Activated T-cell treated with anti-CD3 and anti-CD28 coated beads, Interleukin-2, amount 50 U/mL, for 72 hours (primary cell): ENCODE data around the gene CCL8. TPM values are rescaled to one million over a fixed set of nuclear protein-coding genes. Genes with fewer than 3 reads are reported as not detected.

Source experiments
- ATAC-seq, 2 donors: fragments of 150-1000 bp; cut with Tn5 transposase; replicated peaks in 1 of 2; 2 replicates each; pipeline ENCODE4 v1.10.0; 2021; ENCODE audit warnings: moderate library complexity in 2 of 2, mild to moderate bottlenecking in 1 of 2
- DNase-seq, 2 donors: peaks; one replicate each; pipeline ENCODE4 v3.0.0; 2021 to 2022; ENCODE audit warnings: mixed read lengths in 1 of 2
- H3K27ac Mint-ChIP-seq: one replicate; pipeline ENCODE4 v1.8.0; 2022; ENCODE audit warnings: mild to moderate bottlenecking, moderate library complexity, mixed read lengths
- H3K27me3 Mint-ChIP-seq: one replicate; pipeline ENCODE4 v1.8.0; 2022; ENCODE audit warnings: low read depth, mixed read lengths
- H3K36me3 Mint-ChIP-seq, 2 donors: one replicate each; pipeline ENCODE4 v1.8.0; 2022; ENCODE audit warnings: mixed read lengths in 2 of 2, mild to moderate bottlenecking in 1 of 2; ENCODE audit not compliant: insufficient read depth in 2 of 2
- H3K4me1 Mint-ChIP-seq: one replicate; pipeline ENCODE4 v1.8.0; 2022; ENCODE audit warnings: low read depth, mixed read lengths
- H3K4me3 Mint-ChIP-seq, 2 donors: one replicate each; pipeline ENCODE4 v1.8.0; 2022; ENCODE audit warnings: mild to moderate bottlenecking in 2 of 2, mixed read lengths in 2 of 2, moderate library complexity in 2 of 2
- H3K9me3 Mint-ChIP-seq, 2 donors: one replicate each; pipeline ENCODE4 v1.8.0; 2022; ENCODE audit warnings: mixed read lengths in 2 of 2
- total RNA-seq, 2 donors: library from RNA; stranded (reverse); gene quantifications; one replicate each; pipeline ENCODE4 v1.2.3, GENCODE V29; 2022

CCL8 gene
- total RNA-seq, 2 donors from 2014 or later: not detected

- no peak for ATAC-seq
- no peak for DNase-seq
- H3K9me3 Mint-ChIP-seq: peaks cover 0 to 2% of the 10 kb centered on the region in 2 donors
- no peaks in the 10 kb centered on the region for H3K36me3 Mint-ChIP-seq
- no peaks in the 10 kb centered on the region for H3K4me1 Mint-ChIP-seq
- H3K27ac Mint-ChIP-seq: no peak overlapping the region
- peaks cover 42% of the 10 kb centered on the region for H3K27me3 Mint-ChIP-seq
- H3K4me3 Mint-ChIP-seq: no peak overlapping the region
Measured at GRCh38 chr17:34337701-34338100, 18.5 kb downstream of the CCL8 start.

DNA sequence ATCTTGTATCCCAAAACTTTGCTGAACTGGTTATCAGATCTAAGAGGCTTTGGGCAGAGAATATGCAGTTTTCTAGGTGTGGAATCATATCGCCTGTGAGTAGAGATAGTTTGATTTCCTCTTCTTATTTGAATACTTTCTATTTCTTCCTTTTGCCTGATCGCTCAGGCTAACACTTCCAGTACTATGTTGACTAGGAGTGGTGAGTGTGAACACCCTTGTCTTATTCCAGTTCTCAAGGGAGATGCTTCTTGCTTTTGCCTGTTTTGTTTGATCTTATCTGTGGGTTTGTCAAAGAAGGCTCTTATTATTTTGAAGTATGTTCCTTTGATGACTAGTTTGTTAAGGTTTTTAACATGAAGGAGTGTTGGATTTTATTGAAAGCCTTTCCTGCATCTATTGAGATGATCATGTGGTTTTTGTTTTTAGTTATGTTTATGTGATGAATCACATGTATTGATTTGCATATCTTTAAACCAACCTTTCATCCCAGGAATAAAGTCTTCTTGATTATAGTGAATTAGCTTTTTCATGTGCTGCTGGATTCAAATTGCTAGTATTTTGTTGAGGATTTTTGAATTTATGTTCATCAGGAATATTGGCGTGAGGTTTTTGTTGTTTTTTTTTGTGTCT lies 20.0 kb downstream of the CCL8 start:
- ATAC-seq (no peak), DNase-seq (no peak)
- Mint-ChIP-seq H3K4me1 (no peaks in the 10 kb centered on the region), H3K9me3 (peaks cover 0 to 2% of the 10 kb centered on the region in 2 donors), H3K27ac (no peak overlapping the region), H3K4me3 (no peak overlapping the region), H3K27me3 (peaks cover 56% of the 10 kb centered on the region), H3K36me3 (no peaks in the 10 kb centered on the region)

DNA sequence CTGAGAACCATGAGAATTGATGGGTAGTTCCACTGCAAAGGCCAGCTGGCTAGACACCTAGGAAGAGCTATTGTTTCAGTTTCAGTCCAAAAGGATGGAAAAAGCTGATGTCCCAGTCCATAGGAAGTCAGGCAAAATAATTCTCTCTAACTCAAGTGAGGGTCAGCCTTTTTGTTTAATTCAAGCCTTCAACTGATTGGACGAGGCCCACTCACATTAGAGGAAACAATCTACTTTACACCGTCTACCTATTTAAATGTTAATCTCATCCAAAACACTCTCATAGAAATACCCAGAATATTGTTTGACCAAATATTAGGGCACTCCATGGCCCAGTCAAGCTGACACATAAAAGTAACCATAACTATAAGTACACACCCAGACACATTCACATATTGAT lies 22.7 kb downstream of the CCL8 start:
- H3K4me1 Mint-ChIP-seq: no peaks in the 10 kb centered on the region
- no peaks in the 10 kb centered on the region for H3K36me3 Mint-ChIP-seq
- no peak overlapping the region for H3K27ac Mint-ChIP-seq
- DNase-seq (no peak), ATAC-seq (no peak)
- peaks cover 57% of the 10 kb centered on the region for H3K27me3 Mint-ChIP-seq
- peaks cover 0 to 2% of the 10 kb centered on the region in 2 donors for H3K9me3 Mint-ChIP-seq
- no peak overlapping the region for H3K4me3 Mint-ChIP-seq

DNA sequence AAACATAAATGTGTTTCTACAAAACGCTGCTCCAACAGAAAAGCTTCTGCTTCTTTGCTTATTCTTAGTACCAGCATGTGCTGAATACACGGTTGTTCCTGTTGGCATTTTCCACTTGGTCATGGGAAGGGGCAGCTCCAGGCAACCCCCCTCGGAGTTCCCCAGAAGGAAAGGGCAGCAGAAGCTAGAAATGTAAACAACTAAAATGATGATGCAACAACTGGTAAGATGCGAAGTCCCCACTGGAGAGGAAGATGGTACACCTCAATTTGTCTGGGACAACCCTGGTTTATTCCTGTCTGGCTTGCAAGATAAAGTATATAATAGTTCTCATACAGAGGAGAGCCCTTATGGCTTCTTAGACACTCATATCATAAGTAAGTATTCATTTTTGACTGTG lies 27.8 kb downstream of the CCL8 start:
- Mint-ChIP-seq H3K27ac (no peak overlapping the region), H3K27me3 (peaks cover 35% of the 10 kb centered on the region), H3K9me3 (no peaks in the 10 kb centered on the region), H3K4me3 (no peak overlapping the region), H3K4me1 (no peaks in the 10 kb centered on the region), H3K36me3 (no peaks in the 10 kb centered on the region)
- ATAC-seq (no peak), DNase-seq (no peak)

GRCh38 chr17:34349751-34350150 lies 30.5 kb downstream of the CCL8 start:
- H3K9me3 Mint-ChIP-seq: peaks cover 1 to 2% of the 10 kb centered on the region in 2 donors
- DNase-seq: no peak
- ATAC-seq: no peak
- no peaks in the 10 kb centered on the region for H3K36me3 Mint-ChIP-seq
- H3K27me3 Mint-ChIP-seq: peaks cover 21% of the 10 kb centered on the region
- no peak overlapping the region for H3K27ac Mint-ChIP-seq
- H3K4me1 Mint-ChIP-seq: no peaks in the 10 kb centered on the region
- no peak overlapping the region for H3K4me3 Mint-ChIP-seq

- Mint-ChIP-seq H3K27ac (no peak overlapping the region), H3K9me3 (peaks cover 1 to 2% of the 10 kb centered on the region in 2 donors), H3K27me3 (peaks cover 18% of the 10 kb centered on the region), H3K4me1 (no peaks in the 10 kb centered on the region), H3K36me3 (no peaks in the 10 kb centered on the region), H3K4me3 (no peak overlapping the region)
- DNase-seq (no peak), ATAC-seq (no peak)
Measured at GRCh38 chr17:34351096-34351495, 31.9 kb downstream of the CCL8 start.

- ATAC-seq (no peak), DNase-seq (no peak)
- Mint-ChIP-seq H3K36me3 (no peaks in the 10 kb centered on the region), H3K27me3 (peaks cover 26% of the 10 kb centered on the region), H3K4me3 (no peak overlapping the region), H3K9me3 (peaks cover 1 to 2% of the 10 kb centered on the region in 2 donors), H3K27ac (no peak overlapping the region), H3K4me1 (no peaks in the 10 kb centered on the region)
Measured at GRCh38 chr17:34352191-34352590, 33.0 kb downstream of the CCL8 start.

- peaks cover 1 to 2% of the 10 kb centered on the region in 2 donors for H3K9me3 Mint-ChIP-seq
- H3K36me3 Mint-ChIP-seq: no peaks in the 10 kb centered on the region
- peaks cover 25% of the 10 kb centered on the region for H3K27me3 Mint-ChIP-seq
- DNase-seq (no peak), ATAC-seq (no peak)
- no peak overlapping the region for H3K4me3 Mint-ChIP-seq
- no peaks in the 10 kb centered on the region for H3K4me1 Mint-ChIP-seq
- no peak overlapping the region for H3K27ac Mint-ChIP-seq
Measured at GRCh38 chr17:34354637-34355036, 35.4 kb downstream of the CCL8 start.

DNA sequence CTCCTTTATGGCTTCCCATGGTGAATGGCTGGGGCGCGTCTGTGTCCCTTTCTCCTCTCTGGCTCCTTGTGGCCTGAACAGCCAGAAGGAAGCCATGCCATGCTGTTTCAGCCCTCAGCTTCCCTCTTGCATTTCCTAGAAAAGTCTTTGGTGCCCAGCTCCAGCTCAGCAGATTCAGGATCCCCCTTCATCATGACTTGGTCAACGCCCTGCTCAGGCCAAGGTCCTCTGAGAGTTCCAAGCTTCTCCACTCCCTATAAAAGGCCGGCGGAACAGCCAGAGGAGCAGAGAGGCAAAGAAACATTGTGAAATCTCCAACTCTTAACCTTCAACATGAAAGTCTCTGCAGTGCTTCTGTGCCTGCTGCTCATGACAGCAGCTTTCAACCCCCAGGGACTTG lies 37.0 kb downstream of the CCL8 start, which contains the start of gene CCL13:
CCL13 (plus strand) TSS at position 287 of the 400 bp plus-strand sequence; CDS start at position 334, 47 bp downstream.
- Mint-ChIP-seq H3K36me3 (no peaks in the 10 kb centered on the region), H3K9me3 (peaks cover 1 to 2% of the 10 kb centered on the region in 2 donors), H3K27me3 (peaks cover 30% of the 10 kb centered on the region), H3K27ac (no peak within 1 kb of the TSS), H3K4me1 (peaks cover 5% of the 10 kb centered on the region), H3K4me3 (no peak within 1 kb of the TSS)
- ATAC-seq (no peak), DNase-seq (no peak)

GRCh38 chr17:34357398-34357797 lies 38.2 kb downstream of the CCL8 start:
- H3K4me3 Mint-ChIP-seq: no peak overlapping the region
- peaks cover 1 to 2% of the 10 kb centered on the region in 2 donors for H3K9me3 Mint-ChIP-seq
- ATAC-seq: no peak
- no peak for DNase-seq
- peaks cover 6% of the 10 kb centered on the region for H3K4me1 Mint-ChIP-seq
- H3K27me3 Mint-ChIP-seq: peaks cover 41% of the 10 kb centered on the region
- no peaks in the 10 kb centered on the region for H3K36me3 Mint-ChIP-seq
- no peak overlapping the region for H3K27ac Mint-ChIP-seq

- no peaks in the 10 kb centered on the region for H3K36me3 Mint-ChIP-seq
- H3K4me3 Mint-ChIP-seq: no peak overlapping the region
- H3K4me1 Mint-ChIP-seq: peaks cover 6% of the 10 kb centered on the region
- H3K27ac Mint-ChIP-seq: no peak overlapping the region
- peaks cover 42% of the 10 kb centered on the region for H3K27me3 Mint-ChIP-seq
- DNase-seq: no peak
- peaks cover 1 to 2% of the 10 kb centered on the region in 2 donors for H3K9me3 Mint-ChIP-seq
- ATAC-seq: no peak
Measured at GRCh38 chr17:34358631-34359030, 39.4 kb downstream of the CCL8 start.

DNA sequence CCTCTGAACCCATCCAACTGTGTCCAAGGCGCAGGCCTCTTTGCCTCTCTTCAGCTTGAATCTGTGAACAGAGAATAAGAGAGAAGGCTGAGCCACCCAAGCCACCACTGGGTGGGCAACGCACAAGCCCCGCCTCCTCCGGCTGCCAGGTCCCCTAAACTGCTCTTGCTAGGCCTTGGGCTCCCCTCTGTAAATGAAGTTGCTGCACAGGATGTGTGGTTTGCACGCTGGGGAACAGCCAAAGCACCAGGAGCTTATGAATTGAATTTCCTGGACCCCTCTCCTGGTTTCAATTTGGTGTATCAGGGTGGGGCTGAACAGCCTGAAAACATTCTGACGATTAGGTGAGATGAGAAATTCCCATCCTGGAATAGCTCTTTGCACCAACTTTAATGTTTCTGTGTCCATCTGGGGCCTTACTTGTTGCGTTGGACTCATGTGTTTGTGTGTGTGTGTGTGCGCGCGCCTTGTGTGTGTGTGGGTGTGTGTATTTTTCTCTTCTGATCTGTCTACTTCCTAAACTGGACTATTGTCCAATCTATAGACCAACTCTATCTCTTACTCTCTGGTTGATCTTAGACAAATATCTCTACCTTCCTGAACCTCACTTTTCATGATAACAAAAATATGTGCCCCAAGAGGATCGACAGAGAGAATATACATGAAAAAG lies 41.5 kb downstream of the CCL8 start:
- DNase-seq (no peak), ATAC-seq (no peak)
- H3K4me1 Mint-ChIP-seq: peaks cover 15% of the 10 kb centered on the region
- no peaks in the 10 kb centered on the region for H3K9me3 Mint-ChIP-seq
- no peak overlapping the region for H3K4me3 Mint-ChIP-seq
- no peak overlapping the region for H3K27ac Mint-ChIP-seq
- no peaks in the 10 kb centered on the region for H3K36me3 Mint-ChIP-seq
- peaks cover 54% of the 10 kb centered on the region for H3K27me3 Mint-ChIP-seq

- Mint-ChIP-seq H3K36me3 (no peaks in the 10 kb centered on the region), H3K9me3 (no peaks in the 10 kb centered on the region), H3K27ac (no peak overlapping the region), H3K27me3 (peaks cover 52% of the 10 kb centered on the region), H3K4me1 (peaks cover 16% of the 10 kb centered on the region), H3K4me3 (no peak overlapping the region)
- DNase-seq: peak; percentile 82 to 85
- ATAC-seq: peak; percentile 91 to 92
Measured at GRCh38 chr17:34361478-34362061, 42.3 kb downstream of the CCL8 start.
